CD4-positive, alpha-beta T cell (primary cell): ENCODE measurements around the gene TSPAN9. TPM values are rescaled to one million over a fixed set of nuclear protein-coding genes. Genes with fewer than 3 reads are reported as not detected.

Experiments
- ATAC-seq: fragments of 200-7000 bp; cut with Tn5 transposase; one replicate; pipeline ENCODE4 v1.10.0; 2022; ENCODE audit warnings: mild to moderate bottlenecking; ENCODE audit not compliant: poor library complexity
- CTCF ChIA-PET: fragments of 350-600 bp; sonication (Branson Sonifier 250); formaldehyde crosslinking; loops from one replicate; lab custom pipeline; 2021; ENCODE audit warnings: antibody characterized with exemption, inconsistent platforms; lab: Charles Lee
- POLR2A ChIA-PET: fragments of 350-600 bp; sonication (Branson Sonifier 250); formaldehyde crosslinking; loops from one replicate; lab custom pipeline; 2021; ENCODE audit warnings: antibody characterized with exemption, inconsistent platforms; lab: Charles Lee
- DNase-seq, 14 experiments: peaks; one replicate each; pipeline ENCODE4 v3.0.0-alpha.2; 2013 to 2020; ENCODE audit warnings: mixed read lengths in 2 of 14
- H3K27ac ChIP-seq, 2 donors: one replicate each; pipeline versions ENCODE4 v1.5.1 to v1.7.0; 2013; ENCODE audit warnings: low read length in 2 of 2, low read depth in 1 of 2, mild to moderate bottlenecking in 1 of 2
- H3K27me3 ChIP-seq, 2 experiments: 1 replicate in 1 of 2; 2 replicates in 1 of 2; pipeline versions ENCODE4 v1.6.1 to v1.7.0; 2013; ENCODE audit warnings: low read length in 2 of 2, control low read depth in 1 of 2, mild to moderate bottlenecking in 1 of 2, moderate library complexity in 1 of 2; ENCODE audit not compliant: insufficient read depth in 2 of 2, control insufficient read depth in 1 of 2
- H3K36me3 ChIP-seq: one replicate; pipeline ENCODE4 v1.6.1; 2013; ENCODE audit warnings: low read length, control low read depth; ENCODE audit not compliant: insufficient read depth
- H3K4me1 ChIP-seq: one replicate; pipeline ENCODE4 v1.6.1; 2013; ENCODE audit warnings: low read length, control low read depth; ENCODE audit not compliant: insufficient read depth
- H3K4me3 ChIP-seq: one replicate; pipeline ENCODE4 v1.5.1; 2013; ENCODE audit warnings: mild to moderate bottlenecking, low read length, moderate library complexity
- H3K9me3 ChIP-seq, 2 experiments: 1 replicate in 1 of 2; 2 replicates in 1 of 2; pipeline versions ENCODE4 v1.6.1 to v1.7.0; 2013; ENCODE audit warnings: low read length in 2 of 2, mild to moderate bottlenecking in 2 of 2, control low read depth in 1 of 2, moderate library complexity in 1 of 2; ENCODE audit not compliant: control insufficient read depth in 1 of 2, insufficient read depth in 1 of 2
- H3K27ac Mint-ChIP-seq: one replicate; pipeline ENCODE4 v1.8.0; 2020; ENCODE audit warnings: mixed read lengths
- H3K27me3 Mint-ChIP-seq: one replicate; pipeline ENCODE4 v1.8.0; 2021; ENCODE audit warnings: mixed read lengths
- H3K36me3 Mint-ChIP-seq: one replicate; pipeline ENCODE4 v1.8.0; 2021; ENCODE audit warnings: low read depth, mixed read lengths
- H3K4me1 Mint-ChIP-seq: one replicate; pipeline ENCODE4 v1.8.0; 2021; ENCODE audit warnings: low read depth, mixed read lengths
- H3K4me3 Mint-ChIP-seq: one replicate; pipeline ENCODE4 v1.8.0; 2020; ENCODE audit warnings: mild to moderate bottlenecking, mixed read lengths
- H3K9me3 Mint-ChIP-seq: one replicate; pipeline ENCODE4 v1.8.0; 2020; ENCODE audit warnings: mixed read lengths
- intact Hi-C, 2 experiments: fragments of 100-400 bp; cut with DNase I in 1 of 2; cut with micrococcal nuclease in 1 of 2; formaldehyde crosslinking; loops; one replicate each; pipeline versions ENCODE4 v1.15.1 to v1.9.0; 2023 to 2025; cut with DNase I, micrococcal nuclease
- total RNA-seq, 174 experiments: library from RNA in 2 of 174; stranded (reverse) in 2 of 174; gene quantifications; one replicate each; pipeline ENCODE4 v1.2.3 and lab custom pipeline; 2021 to 2026
- TF ChIP-seq, protein P1 (sequence below): fragments of 200-600 bp; IDR thresholded peaks from one replicate; pipeline ENCODE4 v1.8.0; 2022; ENCODE audit warnings: antibody characterized with exemption, mild to moderate bottlenecking

The TSPAN9 gene
- total RNA-seq, 2 experiments from 2014 or later = 0.82 to 1.3 TPM

DNA sequence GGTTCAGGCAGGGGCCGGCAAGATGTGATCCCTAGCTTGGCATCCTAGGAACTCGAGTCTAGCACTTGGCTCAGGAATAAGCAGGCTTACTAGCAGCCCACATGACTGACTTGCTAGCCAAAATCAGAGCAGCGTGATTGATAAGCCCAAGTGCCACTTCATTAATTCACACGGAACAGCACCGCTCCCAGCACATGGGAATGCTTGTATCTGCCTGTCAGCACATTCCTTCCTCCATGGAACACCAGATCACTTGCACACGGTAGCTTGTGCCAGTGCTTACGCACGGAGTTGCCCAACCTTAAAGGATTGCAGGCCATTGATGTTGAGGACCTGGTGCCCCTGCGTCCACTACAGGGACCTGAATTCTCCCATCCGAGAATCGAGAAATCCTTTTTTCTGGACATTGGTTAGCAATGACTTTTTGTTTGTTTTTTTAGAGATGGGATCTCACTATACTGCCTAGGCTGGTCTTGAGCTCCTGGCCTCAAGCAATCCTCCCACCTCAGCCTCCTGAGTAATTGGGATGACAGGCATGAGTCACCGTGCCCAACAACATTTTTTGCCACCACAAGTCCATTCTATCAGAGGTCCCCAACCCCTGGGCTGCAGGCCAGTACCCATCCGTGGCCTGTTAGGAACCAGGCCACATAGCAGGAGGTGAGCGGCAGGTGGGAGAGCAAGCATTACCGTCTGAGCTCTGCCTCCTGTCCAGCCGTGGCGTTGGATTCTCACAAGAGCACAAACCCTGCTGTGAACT, 30.6 kb upstream of the TSPAN9 start:
- POLR2A ChIA-PET = no interaction called here
- DNase-seq (no peak), ATAC-seq (no peak)
- Mint-ChIP-seq H3K36me3 (no peaks in the 10 kb centered on the region), H3K27me3 (peaks cover 54% of the 10 kb centered on the region), H3K9me3 (no peaks in the 10 kb centered on the region), H3K27ac (no peak overlapping the region), H3K4me1 (no peaks in the 10 kb centered on the region), H3K4me3 (no peak overlapping the region)
- intact Hi-C loops = no loop called here
- CTCF ChIA-PET = no interaction called here
- Histone ChIP-seq H3K27ac (no peak overlapping the region), H3K36me3 (no peaks in the 10 kb centered on the region), H3K9me3 (no peaks in the 10 kb centered on the region), H3K4me3 (no peak overlapping the region), H3K4me1 (no peaks in the 10 kb centered on the region), H3K27me3 (peaks cover 9 to 22% of the 10 kb centered on the region in 2 experiments)
- TF ChIP-seq, protein P1, sequence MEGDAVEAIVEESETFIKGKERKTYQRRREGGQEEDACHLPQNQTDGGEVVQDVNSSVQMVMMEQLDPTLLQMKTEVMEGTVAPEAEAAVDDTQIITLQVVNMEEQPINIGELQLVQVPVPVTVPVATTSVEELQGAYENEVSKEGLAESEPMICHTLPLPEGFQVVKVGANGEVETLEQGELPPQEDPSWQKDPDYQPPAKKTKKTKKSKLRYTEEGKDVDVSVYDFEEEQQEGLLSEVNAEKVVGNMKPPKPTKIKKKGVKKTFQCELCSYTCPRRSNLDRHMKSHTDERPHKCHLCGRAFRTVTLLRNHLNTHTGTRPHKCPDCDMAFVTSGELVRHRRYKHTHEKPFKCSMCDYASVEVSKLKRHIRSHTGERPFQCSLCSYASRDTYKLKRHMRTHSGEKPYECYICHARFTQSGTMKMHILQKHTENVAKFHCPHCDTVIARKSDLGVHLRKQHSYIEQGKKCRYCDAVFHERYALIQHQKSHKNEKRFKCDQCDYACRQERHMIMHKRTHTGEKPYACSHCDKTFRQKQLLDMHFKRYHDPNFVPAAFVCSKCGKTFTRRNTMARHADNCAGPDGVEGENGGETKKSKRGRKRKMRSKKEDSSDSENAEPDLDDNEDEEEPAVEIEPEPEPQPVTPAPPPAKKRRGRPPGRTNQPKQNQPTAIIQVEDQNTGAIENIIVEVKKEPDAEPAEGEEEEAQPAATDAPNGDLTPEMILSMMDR = no peak

- no peak overlapping the region for H3K27ac Mint-ChIP-seq
- Histone ChIP-seq H3K27me3 (peaks cover 0 to 16% of the 10 kb centered on the region in 2 experiments), H3K4me3 (no peak overlapping the region), H3K4me1 (no peaks in the 10 kb centered on the region), H3K9me3 (no peaks in the 10 kb centered on the region), H3K36me3 (no peaks in the 10 kb centered on the region), H3K27ac (no peak overlapping the region)
- no peaks in the 10 kb centered on the region for H3K36me3 Mint-ChIP-seq
- no peaks in the 10 kb centered on the region for H3K9me3 Mint-ChIP-seq
- H3K27me3 Mint-ChIP-seq = peaks cover 49% of the 10 kb centered on the region
- H3K4me1 Mint-ChIP-seq = no peaks in the 10 kb centered on the region
- intact Hi-C loops = no loop called here
- TF ChIP-seq, protein P1 = no peak
- DNase-seq = no peak
- ChIA-PET CTCF (no interaction called here), POLR2A (no interaction called here)
- ATAC-seq = no peak
- no peak overlapping the region for H3K4me3 Mint-ChIP-seq
Measured at GRCh38 chr12:3047961-3048360, 29.2 kb upstream of the TSPAN9 start.

- Histone ChIP-seq H3K4me1 (no peaks in the 10 kb centered on the region), H3K27ac (no peak overlapping the region), H3K9me3 (no peaks in the 10 kb centered on the region), H3K4me3 (no peak overlapping the region), H3K36me3 (no peaks in the 10 kb centered on the region), H3K27me3 (peaks cover 0 to 14% of the 10 kb centered on the region in 2 experiments)
- ChIA-PET POLR2A (no interaction called here), CTCF (no interaction called here)
- ATAC-seq (no peak), DNase-seq (no peak)
- Mint-ChIP-seq H3K36me3 (no peaks in the 10 kb centered on the region), H3K4me1 (no peaks in the 10 kb centered on the region), H3K27me3 (peaks cover 43% of the 10 kb centered on the region), H3K27ac (no peak overlapping the region), H3K9me3 (no peaks in the 10 kb centered on the region), H3K4me3 (no peak overlapping the region)
- TF ChIP-seq, protein P1 = no peak
- intact Hi-C loops = no loop called here
Measured at GRCh38 chr12:3048540-3048939, 28.6 kb upstream of the TSPAN9 start.
